H1 (cell line): Measurements from ENCODE around the gene SESN3. TPM values are rescaled to one million over a fixed set of nuclear protein-coding genes. Genes with fewer than 3 reads are reported as not detected.

Source experiments
- CHD2 ChIP-seq: IDR thresholded peaks from 2 replicates; pipeline ENCODE4 v1.6.1; 2012; ENCODE audit warnings: low read length, improper control_type of control experiment
- CHD7 ChIP-seq: fragments of 300-600 bp; sonication (generic); IDR thresholded peaks from 2 replicates; pipeline ENCODE4 v1.7.1; 2012; ENCODE audit warnings: low read length, moderate library complexity, mild to moderate bottlenecking, inconsistent platforms; ENCODE audit not compliant: insufficient replicate concordance
- KDM4A ChIP-seq: IDR thresholded peaks from one replicate; pipeline ENCODE4 v1.7.1; 2012; ENCODE audit warnings: low read depth, mild to moderate bottlenecking, moderate library complexity, low read length, inconsistent platforms; ENCODE audit not compliant: severe bottlenecking
- RFX5 ChIP-seq: IDR thresholded peaks from 2 replicates; pipeline ENCODE4 v1.6.1; 2011; ENCODE audit warnings: low read depth, low read length, improper control_type of control experiment, borderline replicate concordance
- SP2 ChIP-seq: IDR thresholded peaks from 2 replicates; pipeline ENCODE4 v1.6.1; 2012; ENCODE audit warnings: mild to moderate bottlenecking, low read length, inconsistent platforms
- polyA plus RNA-seq, 7 experiments: library from polyadenylated mRNA; depleted of rRNA in 3 of 7; stranded (reverse) in 5 of 7; unstranded in 2 of 7; fragments of >200 nt in 5 of 7; fragments of 200-250 nt in 2 of 7; gene quantifications; 1 replicate in 5 of 7; 2 replicates in 1 of 7; 4 replicates in 1 of 7; pipeline versions ENCODE4 v1.2.1 to v1.2.3, GENCODE V29; 2011 to 2013; ENCODE audit warnings: missing spikeins in 2 of 7, mixed read lengths in 2 of 7
- total RNA-seq: library from RNA; stranded (reverse); fragmentation: NEBNext Ultra II Directional; extraction: Animal tissue kit (Norgen Biotek cat#: 25700); gene quantifications from 2 replicates; pipeline ENCODE4 v1.2.1, GENCODE V29; 2021

SESN3 gene
- total and polyA plus RNA-seq, 2 of the 8 experiments (the other 6 are each of a cell fraction or from before 2014, with no cell fraction given) = 10.2 to 31.1 TPM

DNA sequence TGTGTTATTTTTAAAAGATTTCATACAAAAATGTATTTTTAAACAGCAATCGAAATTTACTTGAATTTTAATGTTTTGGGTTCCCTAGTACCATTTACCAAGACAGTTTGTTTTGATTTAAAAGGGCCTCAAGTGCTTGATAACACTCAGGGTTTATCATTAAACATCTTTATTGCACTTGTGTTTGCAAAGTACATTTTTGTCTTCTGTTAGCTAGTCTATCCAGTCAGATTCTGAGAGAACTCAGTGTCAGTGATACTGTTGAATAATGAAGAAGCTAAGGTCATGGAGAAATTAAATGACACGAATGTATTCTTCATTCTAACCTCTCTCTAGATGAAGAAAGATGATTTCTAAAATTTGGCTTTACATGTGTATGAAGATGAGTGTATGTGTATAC lies 12.7 kb upstream of the SESN3 start (continued):
- no peak for TF ChIP-seq CHD7
- no peak for TF ChIP-seq SP2
- no peak for TF ChIP-seq CHD2
- no peak for TF ChIP-seq RFX5
- no peak for TF ChIP-seq KDM4A
